ENCODE measurements around the gene EXOC3.
"Not testable (repeated sequence)": the region's sequence is repeated elsewhere in the genome, so short reads cannot be mapped to it uniquely, and the experiment has no call there.

The EXOC3 gene

DNA sequence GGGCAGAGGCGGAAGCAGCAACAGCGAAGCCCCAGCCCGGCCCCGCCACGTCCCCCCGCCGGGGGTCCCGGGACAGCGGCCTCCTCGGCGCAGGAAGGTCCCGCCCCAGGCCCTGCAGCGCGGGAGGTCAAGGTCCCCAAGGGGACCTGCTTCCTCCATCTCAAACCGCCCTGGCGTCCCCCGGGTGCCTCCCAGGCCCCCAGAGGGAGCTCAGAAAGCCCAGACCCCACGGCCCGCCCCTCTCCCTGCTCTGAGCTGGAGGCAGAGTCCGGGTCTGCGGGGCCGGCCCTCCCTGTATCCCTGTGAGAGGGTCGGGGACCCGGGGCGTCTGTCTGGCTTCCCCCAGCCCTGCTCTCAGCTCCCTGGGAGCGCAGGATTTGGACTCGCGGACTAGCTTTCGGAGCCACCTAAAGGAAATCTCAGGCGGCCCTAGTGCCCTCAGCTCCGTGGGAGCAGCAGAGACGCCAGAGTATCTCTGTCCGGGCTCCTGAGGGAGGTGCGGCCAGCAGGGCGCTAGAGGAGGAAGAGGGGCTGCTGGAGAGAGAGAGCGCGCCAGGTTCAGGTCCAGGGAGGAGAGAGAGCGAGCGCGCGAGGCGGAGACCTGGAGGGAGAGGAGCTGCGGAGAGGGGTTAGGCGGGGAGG lies 30.7 kb downstream of the EXOC3 start:
- DNase-seq (ENCODE audit: low read depth in 2 of 2), result peak in 1 of 2 donors; percentile 9

DNA sequence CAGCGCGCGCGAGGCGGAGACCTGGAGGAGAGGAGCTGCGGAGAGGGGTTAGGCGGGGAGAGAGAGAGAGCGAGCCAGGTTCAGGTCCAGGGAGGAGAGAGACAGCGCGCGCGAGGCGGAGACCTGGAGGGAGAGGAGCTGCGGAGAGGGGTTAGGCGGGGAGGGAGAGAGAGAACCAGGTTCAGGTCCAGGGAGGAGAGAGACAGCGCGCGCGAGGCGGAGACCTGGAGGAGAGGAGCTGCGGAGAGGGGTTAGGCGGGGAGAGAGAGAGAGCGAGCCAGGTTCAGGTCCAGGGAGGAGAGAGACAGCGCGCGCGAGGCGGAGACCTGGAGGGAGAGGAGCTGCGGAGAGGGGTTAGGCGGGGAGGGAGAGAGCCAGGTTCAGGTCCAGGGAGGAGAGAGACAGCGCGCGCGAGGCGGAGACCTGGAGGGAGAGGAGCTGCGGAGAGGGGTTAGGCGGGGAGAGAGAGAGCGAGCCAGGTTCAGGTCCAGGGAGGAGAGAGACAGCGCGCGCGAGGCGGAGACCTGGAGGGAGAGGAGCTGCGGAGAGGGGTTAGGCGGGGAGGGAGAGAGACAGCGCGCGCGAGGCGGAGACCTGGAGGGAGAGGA lies 31.4 kb downstream of the EXOC3 start:
- DNase-seq (ENCODE audit: low read depth in 2 of 2), result not testable (repeated sequence)

DNA sequence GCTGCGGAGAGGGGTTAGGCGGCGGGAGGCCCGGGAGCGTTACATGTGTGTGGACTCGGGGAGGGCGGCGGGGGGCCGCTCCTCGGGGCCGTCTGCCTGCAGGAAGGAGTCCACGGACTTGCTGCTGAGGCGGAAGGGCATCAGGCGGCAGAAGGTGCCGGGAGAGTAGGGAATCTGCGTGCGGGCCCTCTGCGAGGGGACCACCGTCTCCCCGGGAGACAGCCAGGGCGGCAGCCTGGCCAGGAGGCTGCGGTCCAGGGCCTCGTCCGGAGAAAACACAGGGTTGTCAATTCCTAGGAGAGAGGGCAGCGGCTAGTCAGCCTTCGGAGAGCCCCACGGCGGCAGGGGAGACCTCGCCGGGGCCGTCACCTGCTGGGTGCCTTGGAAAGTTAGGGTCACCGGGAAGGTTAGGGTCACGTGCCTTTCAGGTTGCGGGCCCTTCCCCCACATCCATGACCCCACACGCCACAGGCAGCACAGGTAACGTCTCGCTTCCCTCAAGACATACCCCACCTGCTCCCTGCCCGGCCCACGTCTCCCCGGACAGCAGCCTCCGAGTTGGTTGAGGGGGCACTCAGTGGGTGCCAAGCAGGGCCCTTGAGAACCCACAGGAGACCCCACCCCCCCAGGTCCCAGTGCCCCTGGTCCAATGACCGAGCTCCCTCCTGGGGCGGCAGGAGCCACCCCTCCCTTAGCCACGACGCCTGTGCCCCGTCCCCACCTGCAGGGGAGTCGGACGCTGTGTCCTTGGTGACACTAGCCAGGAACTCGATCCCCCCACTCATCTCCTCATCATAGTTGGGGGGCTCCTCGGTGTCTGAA lies 32.1 kb downstream of the EXOC3 start:
- DNase-seq (ENCODE audit: low read depth in 2 of 2), result no peak

DNA sequence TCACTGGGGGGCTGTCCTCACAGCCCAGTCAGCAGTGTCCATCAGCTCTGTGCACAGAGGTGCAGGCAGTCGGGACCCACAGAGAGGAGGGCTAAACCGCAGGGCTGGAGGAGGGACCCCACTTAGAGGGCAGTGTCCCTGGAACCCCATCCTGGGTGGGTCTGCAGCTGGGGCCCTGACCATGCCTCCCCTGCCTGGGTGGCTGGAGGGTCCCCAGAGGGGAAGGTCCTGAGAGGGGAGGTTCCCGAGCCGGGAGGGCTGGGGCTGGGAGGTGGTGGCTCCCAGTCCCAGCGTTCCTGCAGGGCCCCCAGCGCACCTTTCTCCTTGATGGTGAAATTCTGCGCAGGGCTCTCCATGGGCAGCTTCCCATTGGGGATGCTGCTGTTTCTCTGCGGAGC lies 32.7 kb downstream of the EXOC3 start:
- DNase-seq (ENCODE audit: low read depth in 2 of 2), result no peak

DNA sequence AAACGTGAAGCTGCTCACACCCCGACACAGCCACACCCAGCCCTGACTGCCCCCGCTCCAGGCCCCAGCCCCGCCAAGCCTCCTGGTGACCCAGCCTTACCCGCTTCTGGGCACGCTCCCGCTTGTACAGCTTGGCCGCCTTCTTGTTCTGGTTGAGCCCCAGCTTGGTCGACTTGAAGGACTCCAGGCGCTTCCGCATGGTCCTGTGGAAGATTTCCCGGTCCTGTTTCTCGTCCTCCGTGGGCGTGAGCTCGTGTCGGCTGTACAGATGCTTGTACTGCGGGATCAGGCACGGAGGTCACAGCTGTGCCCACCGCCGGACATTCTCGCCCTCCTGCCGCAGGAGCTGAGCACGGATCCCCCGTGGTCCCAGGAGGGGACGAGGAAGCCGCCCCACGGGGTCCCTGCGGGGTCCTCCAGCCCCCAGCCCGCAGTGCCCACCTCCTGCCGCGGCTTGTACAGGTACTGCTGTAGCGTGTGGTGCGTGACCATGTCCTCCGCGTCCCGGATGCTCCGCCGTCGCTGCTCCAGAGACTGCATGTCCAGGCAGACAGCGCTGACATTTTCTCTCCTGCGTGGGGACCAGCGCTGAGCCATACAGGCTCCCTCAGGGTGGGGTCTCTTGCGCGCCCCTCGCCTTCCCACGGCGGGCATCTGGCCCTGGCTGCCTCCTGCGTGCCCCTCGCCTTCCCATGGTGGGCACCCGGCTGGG lies 33.3 kb downstream of the EXOC3 start:
- DNase-seq (ENCODE audit: low read depth in 2 of 2), result no peak

DNA sequence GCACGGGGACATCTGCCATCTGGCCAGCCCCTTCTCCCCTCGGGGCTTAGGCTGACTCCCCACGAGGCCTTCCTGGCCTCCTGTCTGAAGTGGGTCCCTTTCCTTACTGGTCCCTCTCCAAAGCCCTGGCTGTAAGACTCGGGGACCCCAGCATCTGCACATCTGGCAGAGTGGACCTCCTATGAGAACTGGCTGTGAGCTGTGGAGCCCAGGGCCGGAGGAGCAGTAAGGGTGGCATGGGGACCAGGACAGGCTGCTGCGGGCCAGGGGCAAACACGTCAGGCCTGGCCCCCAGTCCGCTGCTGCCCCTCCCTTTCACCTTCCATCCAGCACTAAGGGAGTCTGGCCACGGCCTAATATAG lies 33.8 kb downstream of the EXOC3 start:
- DNase-seq (ENCODE audit: low read depth in 2 of 2), result no peak

DNA sequence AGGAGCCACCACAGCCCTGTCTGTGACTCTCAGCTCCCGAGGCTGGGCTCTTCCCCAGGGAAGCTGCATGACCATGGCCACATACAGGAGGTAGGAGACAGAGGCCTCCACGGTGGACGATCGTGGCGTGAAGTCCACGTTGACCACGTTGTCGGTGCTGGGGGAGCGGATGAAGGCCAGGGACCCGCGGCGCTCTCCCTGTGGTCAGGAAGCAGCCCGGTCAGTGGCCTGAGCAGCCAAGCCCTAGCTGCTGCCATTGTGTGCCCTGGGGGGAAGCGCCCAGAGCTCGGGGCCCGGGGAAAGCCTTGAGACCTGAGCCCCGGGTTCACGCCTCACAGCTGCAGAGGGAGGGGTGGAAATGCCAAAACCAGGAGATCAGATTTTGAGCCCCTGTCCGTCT lies 34.3 kb downstream of the EXOC3 start:
- no peak for DNase-seq (ENCODE audit: low read depth in 2 of 2)

DNA sequence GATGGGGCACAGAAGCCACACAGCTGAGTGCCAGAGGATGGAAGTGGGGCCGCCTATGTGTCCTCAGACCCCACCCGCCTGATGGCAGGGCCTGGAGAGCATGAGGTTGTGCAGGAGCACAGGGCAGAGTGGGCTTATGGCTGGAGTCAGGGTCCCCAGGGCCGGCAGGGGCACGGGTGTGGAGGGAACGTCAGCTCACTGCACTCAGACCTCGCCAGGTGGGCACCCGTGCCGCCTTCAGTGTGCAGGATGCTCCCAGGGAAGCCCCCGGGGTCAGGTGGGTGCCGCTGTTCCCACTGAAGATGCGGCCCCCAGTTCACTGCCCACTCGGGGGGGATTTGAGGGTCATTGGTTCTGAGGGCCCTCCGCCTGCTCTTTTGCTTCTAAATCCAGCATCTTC lies 34.9 kb downstream of the EXOC3 start:
- no peak for DNase-seq (ENCODE audit: low read depth in 2 of 2)

DNA sequence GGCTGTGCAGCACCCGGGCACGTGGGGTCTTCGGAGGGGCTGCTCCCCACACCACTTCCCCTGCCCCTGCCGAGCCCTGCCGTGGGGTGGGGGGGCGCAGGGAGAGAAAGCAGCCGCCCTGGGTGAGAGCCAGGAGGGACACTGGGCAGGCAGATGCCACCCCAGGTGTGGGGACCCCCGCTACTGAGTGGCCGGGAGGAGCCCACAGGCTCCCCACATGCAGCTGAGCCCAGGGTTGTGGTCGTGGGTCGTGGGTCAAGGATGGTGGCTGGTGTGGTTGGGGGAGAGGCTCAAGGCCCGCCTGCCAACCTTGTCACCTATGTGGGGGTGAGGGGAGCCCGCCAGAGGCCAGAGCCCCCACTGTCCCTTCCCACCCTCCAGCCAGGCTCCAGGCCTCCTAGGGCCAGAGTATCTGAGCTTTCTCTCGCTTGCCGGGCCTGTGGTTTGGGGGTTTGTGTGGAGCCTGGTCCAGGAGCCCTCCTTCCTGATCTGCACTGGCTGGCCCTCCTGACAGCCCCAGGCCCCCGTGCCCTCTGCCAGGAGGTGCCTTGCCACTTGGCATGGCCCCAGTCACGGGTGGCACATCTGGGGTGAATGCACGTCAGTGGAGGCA lies 35.5 kb downstream of the EXOC3 start:
- no peak for DNase-seq (ENCODE audit: low read depth in 2 of 2)

DNA sequence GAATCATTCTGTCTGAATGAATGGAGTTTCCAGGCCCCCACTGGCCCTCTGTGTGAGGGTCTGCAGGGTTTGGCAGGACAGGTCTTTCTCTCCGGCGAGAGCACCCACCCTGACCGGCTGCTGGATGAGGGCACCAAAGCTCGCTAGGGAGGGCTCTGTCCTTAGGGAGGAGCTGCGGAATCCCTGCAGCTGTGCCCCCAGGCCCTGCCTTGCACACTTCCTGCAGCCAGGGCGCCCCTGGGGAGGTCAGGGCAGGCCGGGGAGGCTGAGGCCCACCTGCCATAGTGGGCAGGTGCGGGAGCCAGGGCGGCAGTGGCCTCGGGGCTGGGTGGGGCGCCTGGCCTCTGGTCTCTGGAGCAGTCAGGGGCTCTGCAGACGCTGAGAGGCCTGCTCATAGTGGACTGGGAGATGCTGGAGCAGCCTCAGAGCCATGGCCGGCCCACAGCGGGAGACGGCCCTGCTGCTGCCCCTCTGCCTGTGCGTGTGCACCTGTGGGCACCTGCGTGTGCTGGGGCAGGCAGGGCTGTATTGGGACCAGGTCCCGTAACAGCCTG lies 36.1 kb downstream of the EXOC3 start:
- DNase-seq (ENCODE audit: low read depth in 2 of 2), result no peak

DNA sequence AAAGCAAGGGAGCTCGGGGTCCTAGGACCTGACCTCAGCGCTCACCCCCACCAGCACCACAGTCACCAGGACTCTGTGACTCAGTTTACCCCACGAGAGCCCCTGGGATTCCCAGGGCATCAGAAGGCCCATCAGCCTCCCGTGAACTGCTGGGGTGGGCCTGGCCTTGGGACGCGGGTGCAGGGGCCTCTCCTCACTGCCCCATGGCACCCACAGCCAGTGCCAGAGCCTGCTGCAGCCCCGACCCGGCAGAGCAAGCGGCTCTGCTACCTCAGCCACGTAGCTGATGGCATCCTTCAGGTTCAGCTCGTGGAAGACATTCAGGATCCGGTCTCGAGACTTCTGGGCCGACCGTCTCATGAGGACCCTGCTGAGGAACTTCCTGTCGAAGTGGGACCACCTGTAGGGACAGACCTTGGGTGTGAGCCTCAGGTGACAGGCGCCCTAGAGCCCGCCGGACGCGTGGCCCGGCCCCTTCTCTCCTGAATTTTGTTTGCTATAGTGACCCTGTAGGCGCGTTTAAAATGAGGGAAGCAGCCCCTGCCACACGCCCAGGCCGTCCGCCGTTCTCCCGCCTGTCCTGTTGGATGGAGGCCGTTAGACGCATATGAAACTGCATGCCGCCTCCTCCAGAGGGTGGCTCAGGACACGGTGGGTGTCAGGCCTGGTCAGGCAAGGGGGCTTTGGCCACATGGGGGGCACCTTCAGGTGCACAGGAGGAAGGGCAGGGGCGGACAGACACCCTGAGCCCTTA lies 36.8 kb downstream of the EXOC3 start:
- no peak for DNase-seq (ENCODE audit: low read depth in 2 of 2)

DNA sequence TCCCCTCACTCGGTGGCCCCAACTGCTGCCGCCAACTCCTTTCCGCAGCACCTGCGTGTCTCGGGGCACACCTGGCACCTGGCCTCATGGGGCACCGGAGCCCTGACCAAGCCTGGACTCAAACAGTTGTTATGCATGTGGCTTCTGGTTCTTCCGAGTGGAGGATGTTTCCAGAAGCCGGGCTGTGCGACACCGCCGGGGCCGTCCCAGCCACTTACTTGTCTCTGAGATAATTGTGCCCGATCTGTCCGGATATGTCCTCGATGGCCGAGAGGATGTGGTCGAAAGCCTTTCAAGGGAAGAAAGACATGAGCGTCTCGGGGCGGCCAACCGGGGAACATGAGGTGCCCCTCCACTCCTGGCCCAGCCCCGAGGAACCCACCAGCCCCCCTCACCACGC lies 38.4 kb downstream of the EXOC3 start:
- DNase-seq (ENCODE audit: low read depth in 2 of 2), result no peak

DNA sequence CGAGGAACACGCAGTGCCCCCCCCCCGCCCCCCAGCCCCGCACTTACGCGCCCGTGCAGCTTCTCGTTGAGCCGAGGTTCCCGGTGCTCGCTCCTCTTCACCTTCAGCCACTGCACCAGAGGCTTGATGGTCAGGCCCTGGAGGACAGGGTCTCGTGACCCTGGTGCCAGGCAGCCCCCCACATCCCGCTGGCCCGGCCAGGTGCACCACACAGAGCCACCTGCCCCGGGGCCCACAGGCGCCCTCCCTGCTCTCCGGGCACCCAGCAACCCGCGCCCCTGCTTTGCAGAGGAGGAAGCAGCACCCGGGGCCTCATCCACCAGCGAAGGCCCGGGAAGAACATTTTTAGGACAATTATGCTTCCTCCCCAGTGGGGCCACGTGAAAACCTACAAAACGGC lies 39.0 kb downstream of the EXOC3 start:
- no peak for DNase-seq (ENCODE audit: low read depth in 2 of 2)

DNA sequence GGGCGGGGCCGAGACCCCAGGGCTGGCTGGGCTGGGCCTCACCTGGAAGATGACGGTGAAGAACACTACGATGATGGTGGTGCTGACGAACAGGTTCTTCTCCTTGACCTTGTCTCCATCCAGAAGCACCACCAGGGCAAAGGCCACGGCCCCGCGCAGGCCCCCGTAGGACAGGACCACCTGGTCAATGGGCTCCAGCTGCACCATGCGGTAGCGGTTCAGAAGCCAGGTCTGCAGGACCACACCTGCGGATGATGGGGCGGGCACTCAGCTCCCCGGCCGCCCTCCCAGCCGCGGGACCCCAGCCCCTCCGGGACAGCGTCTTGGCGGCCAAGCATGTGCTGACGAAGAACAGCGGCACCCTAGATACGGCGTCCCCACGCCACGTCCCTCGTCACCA lies 39.5 kb downstream of the EXOC3 start:
- no peak for DNase-seq (ENCODE audit: low read depth in 2 of 2)

DNA sequence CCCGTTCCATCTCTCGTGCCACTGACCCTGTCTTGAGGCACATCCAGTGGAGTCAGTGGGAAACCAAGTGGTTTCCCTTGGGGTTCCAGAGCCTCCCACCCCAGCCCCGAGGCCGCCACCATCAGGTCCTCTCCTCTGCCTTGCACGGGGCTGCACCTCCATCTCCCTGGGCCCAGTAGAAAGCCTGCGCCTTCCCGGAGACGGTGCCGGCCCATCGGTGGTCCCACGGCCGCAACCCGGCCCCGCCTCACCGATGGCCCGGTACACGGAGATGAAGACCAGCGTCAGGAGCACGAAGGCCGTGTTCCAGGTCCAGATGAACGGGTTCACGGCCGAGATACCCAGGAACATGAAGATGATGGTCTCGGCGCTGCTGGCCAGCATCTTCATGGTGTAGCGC lies 40.0 kb downstream of the EXOC3 start:
- DNase-seq (ENCODE audit: low read depth in 2 of 2), result no peak

DNA sequence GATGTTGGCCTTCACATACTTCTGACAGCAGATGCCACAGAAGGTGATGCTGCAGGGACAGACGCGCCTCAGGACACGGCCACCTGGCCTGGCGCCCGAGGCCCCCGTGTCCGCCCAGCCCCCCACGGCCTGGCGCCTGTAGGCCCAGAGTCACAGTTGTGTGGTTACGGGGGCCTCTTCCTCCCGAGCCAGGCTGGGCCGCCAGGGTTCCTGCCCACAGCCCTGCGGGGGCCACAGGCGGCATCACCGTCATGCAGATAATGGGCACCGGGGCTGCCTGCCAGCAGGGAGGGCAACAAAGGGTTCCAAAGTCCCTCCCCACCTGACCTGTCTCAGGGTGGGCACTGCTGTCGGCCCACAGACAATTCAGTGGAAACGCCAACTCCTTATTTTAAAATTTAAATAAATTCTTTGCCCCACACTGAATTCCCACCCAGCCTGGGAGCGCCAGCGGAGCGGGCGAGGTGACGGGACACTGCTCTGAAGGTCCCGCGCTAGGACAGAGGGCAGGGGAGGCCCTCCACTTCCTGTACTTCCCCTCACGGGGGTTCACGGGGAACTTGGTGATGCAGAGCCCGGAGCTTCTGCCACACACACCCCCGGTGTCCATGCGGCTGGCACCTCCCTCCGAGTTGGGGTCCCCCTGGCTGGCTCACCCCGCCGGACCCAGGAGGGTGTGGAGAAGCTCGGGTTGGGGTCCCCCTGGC lies 40.6 kb downstream of the EXOC3 start:
- DNase-seq (ENCODE audit: low read depth in 2 of 2), result no peak

DNA sequence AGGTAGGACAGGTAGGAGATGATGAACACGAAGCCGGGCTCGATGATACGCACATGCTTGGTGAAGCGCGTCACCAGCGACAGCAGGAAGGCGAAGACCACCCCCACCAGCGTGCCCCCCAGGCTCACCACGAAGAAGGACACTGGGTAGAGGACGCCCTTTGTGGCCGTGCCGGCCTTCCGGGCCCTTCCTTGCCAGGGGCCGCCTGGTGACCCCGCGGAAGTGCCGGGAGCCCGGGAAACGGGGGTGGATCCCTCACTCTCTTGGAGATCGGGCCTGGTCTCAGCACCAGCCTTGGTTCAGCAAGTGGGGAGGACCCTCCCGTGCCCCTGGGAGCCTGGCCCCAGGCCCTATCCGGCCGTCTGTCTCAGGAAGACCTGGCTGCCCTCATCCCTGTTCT lies 41.6 kb downstream of the EXOC3 start:
- DNase-seq (ENCODE audit: low read depth in 2 of 2), result no peak

DNA sequence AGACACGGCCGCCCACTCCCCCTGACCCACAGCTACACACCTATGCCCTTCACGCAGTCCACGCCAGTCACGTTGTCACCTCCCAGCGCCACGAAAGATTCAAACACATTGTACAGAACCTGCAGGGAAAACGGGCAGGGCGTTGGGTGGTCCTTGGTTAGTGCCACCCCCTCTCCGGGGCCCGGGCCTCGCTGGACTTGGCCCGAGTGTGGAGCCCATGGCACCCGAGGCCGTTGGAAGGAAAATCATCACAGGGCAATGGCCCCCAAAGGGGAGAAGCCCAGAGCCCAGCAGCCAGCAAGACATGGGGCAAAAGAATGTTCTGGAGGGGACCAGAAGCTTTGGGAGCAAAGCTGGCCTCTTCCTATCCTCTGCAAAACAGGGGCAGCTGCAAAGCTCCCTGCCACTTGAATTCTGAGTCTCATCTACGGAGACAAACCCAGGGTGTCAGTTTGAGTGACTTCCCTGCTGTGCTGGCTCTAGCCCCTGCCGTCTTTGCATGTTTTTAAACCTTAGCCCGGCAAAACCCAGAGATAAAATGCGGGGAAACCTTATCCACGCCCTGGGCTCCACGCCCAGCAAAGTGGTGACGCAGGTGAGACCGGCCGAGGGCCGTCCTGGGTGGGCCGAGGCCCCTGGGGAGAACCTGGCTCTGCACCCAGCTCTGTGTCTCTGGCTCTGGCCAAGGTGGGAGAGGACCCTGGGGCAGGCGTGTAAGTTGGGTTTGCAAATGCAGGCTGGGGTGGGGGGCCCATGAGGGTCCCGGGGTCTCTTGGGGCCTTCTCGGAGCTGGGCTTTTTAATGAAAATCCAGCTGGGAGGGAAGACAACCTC lies 42.4 kb downstream of the EXOC3 start:
- no peak for DNase-seq (ENCODE audit: low read depth in 2 of 2)

DNA sequence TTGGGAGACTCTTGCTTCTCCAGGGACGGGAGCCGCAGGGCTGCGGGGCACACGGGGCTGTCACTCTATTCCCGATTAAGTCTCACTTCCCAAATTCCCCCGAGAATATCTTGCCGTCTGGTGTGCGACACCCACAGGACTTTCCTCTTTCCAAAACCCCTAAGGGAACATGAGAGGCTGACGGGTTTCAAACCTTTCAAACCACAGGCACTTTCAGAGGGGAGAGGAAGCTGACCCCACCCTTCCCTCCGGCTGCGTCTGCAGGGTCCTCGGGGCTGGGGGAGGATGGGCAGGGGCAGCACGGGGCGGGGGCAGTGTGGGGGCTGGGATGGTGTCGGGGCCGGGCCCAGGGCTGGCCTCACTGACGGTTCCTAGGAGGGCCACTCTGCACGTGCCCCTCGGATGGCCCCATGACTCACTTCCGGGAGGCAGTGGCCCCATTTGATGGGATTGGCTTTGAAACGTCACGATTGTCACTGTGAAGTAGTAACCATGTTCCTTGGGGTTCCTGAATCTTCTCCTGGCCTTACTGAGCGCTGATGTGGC lies 43.0 kb downstream of the EXOC3 start:
- DNase-seq (ENCODE audit: low read depth in 2 of 2), result no peak

Measured in stimulated activated CD8-positive, alpha-beta memory T cell treated with anti-CD3 and anti-CD28 coated beads, Interleukin-2, amount 100 ng/mL, for 48 hours (primary cell).